Retinal pigment epithelial cell (primary cell): Measurements from ENCODE around the gene MRC2.

Source experiments
- DNase-seq: peaks from one replicate; pipeline ENCODE4 v3.0.0-alpha.2; 2010; ENCODE audit warnings: low read depth
- H3K4me3 ChIP-seq: 2 replicates; pipeline ENCODE4 v1.5.1; 2011; ENCODE audit warnings: mild to moderate bottlenecking, low read length, control low read depth, moderate library complexity
- TF ChIP-seq, protein P1 (sequence below): conservative IDR thresholded peaks from 2 replicates; pipeline ENCODE4 v1.5.1; 2011; ENCODE audit warnings: low read depth, low read length, control low read depth, inconsistent platforms

The MRC2 gene

DNA sequence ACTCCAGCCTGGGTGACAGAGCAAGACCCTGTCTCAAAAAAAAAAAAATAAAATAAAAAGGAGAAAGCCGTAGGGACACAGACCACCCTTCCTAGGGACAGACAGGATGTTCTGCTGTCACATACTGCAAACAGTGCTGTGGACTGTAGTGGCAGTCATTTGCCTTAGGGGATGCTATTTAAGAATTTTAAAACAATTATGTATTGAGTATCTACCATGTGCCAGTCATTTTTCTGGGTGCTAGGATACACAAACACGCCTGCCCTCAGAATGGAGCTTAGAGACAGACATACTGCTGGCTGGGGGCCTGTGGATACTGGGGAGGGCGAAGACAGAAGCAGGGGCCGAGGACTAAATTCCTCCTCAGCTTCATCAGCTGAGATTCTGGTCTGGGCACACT, 45.5 kb downstream of the MRC2 start:
- no peak for DNase-seq
- H3K4me3 ChIP-seq, result no peak overlapping the region
- TF ChIP-seq, protein P1, sequence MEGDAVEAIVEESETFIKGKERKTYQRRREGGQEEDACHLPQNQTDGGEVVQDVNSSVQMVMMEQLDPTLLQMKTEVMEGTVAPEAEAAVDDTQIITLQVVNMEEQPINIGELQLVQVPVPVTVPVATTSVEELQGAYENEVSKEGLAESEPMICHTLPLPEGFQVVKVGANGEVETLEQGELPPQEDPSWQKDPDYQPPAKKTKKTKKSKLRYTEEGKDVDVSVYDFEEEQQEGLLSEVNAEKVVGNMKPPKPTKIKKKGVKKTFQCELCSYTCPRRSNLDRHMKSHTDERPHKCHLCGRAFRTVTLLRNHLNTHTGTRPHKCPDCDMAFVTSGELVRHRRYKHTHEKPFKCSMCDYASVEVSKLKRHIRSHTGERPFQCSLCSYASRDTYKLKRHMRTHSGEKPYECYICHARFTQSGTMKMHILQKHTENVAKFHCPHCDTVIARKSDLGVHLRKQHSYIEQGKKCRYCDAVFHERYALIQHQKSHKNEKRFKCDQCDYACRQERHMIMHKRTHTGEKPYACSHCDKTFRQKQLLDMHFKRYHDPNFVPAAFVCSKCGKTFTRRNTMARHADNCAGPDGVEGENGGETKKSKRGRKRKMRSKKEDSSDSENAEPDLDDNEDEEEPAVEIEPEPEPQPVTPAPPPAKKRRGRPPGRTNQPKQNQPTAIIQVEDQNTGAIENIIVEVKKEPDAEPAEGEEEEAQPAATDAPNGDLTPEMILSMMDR, result no peak

DNA sequence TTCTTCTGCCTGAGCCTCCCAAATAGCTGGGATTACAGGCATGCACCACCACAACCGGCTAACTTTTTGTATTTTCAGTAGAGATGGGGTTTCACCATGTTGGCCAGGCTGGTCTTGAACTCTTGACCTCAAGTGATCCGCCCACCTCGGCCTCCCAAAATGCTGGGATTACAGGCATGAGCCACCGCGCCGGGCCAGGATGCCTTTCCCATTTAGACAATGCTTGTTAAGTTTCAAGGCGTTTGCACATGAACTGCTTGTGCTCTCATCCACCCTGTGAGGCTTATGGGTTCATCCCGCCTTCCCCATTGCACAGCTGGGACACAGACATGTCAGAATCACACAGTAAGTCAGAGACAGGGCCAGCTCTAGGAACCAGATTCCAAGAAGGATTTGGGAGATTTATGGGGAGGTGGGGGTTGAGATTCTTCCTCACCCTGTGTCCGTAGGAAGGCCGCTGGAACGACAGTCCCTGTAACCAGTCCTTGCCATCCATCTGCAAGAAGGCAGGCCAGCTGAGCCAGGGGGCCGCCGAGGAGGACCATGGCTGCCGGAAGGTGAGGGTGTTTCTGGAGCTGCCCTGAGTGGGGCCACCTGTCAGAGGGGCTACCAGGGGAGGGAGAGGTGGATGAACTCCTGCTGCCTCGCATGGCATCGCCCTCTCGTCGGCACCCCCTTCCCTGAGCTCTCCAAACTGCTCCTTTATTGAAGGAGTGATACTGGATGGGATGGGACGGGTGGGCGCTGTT, 46.3 kb downstream of the MRC2 start:
- H3K4me3 ChIP-seq, result no peak overlapping the region
- DNase-seq, result no peak
- TF ChIP-seq, protein P1, result no peak

DNA sequence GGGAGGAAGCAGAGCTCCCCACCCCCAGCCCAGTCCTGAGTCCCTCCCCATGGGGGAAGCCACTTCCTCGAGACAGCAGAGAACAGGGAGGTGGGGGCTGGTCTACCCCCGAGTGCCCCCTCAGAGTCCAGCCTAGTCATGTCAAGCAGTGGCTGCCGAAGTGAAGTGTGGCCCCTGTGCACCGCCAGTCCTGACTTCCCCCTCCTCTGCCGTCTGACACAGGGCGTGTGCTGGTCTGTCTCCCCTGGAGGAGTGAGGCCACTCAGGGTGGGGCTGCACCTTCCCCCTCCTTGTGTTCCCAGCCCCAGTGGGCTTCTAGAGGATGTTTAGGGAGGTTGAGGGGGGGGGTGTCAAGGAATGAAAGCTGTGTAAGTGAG, 46.9 kb downstream of the MRC2 start:
- DNase-seq, result no peak
- H3K4me3 ChIP-seq, result no peak overlapping the region
- TF ChIP-seq, protein P1, result no peak

DNA sequence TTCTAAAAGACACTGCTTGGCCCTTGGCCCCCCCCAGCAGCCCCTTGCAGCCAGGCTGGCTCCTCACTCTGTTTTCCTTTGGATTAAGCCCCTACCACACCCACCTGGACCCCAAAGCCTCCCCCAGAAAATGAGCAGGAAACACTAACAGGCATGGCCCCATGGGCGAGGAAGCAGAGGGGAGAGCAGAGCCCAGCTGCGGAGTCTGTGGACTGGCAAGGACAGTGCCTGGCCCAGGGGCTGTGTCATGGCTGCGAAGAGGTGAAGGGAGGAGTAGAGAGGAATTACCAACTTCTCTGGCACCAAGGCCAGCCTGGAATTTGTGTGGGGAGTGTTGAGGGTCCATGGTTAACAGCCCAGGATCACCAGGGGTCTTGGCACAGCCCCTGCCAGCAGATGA, 47.4 kb downstream of the MRC2 start:
- TF ChIP-seq, protein P1, result no peak
- no peak overlapping the region for H3K4me3 ChIP-seq
- DNase-seq, result no peak

DNA sequence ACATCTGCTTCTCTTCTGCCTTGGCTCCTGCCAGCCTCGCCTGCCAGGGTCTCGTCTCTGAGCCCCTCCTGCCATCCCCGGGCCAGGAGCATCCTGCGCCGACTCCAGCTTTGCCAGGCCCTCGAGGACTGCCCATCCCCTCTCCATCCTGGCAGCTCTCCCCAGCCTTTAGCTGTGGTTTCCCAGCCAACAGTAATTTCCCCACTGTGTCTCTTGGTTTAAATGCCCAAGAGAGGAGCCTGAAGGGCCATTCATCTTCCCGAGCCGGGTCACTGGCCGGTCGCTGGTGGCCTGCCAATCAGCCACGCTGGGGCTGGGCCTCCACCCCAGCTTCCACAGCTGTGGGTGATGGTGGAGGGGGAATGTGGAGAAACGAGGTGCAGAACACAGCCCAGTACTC, 47.8 kb downstream of the MRC2 start:
- H3K4me3 ChIP-seq, result no peak overlapping the region
- TF ChIP-seq, protein P1, result no peak
- DNase-seq, result no peak

DNA sequence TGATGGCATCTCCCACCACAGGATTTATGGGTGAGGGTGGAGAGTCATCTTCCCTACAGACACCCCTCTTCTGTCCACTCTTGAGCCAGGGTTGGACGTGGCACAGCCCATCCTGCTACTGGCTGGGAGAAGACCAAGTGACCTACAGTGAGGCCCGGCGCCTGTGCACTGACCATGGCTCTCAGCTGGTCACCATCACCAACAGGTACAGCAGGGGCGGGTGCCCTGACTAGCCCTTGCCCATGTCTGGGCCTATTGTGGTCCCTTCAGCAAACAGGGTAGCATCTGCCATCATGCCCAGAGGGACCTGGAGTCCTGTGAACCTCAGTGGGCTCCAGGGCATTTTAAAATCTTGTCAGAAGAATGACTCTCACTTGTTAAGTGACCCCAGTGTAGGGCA, 48.2 kb downstream of the MRC2 start:
- no peak overlapping the region for H3K4me3 ChIP-seq
- TF ChIP-seq, protein P1, result no peak
- DNase-seq, result no peak

DNA sequence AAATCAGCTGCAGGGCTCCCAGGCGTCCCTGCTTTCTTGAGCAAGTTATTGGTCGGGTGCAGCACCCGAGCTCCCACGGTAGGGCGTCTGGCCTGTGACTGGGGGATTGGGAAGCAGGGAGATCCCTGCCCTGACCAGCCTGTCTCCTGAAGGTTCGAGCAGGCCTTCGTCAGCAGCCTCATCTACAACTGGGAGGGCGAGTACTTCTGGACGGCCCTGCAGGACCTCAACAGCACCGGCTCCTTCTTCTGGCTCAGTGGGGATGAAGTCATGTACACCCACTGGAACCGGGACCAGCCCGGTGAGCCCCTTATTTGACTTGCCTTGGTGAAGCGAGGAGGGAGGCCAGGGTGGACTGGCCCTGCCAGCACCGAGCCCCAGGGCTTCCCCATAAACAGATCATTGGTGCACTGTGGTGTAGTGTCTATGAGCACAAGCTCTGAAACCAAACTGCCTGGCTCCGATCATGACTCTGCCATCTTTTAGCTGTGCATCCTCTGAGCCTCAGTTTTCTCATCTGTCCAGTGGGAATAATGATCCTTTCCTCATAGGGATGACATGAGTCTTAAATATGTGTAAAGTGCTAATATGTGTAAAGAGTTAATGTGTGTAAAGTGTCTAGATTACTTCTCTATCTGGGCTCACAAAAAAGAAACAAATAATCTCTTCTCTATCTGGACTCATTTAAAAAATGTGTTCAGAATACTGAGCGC, 48.9 kb downstream of the MRC2 start:
- DNase-seq, result no peak
- H3K4me3 ChIP-seq, result no peak overlapping the region
- TF ChIP-seq, protein P1, result no peak
